ENCODE data around the gene NRN1L. TPM values are rescaled to one million over a fixed set of nuclear protein-coding genes. Genes with fewer than 3 reads are reported as not detected.

The NRN1L gene
- total and polyA plus RNA-seq, 2 donors (not counting 3 experiments of a cell fraction or from before 2014, with no cell fraction given): 0.37 TPM; not detected in 1

- dilution Hi-C loops (cut with MboI; ENCODE audit: extremely low pct_ligation_motif_present, low sequenced_read_pairs) (no loop called here), intact Hi-C loops (cut with micrococcal nuclease) (loop anchor here (5.0 kb wide), 1 partner anchor 181 kb away; no protein-coding TSS in a partner anchor)
- CTCF ChIA-PET: interaction anchor here (0.7 to 5.4 kb wide), 10 partner anchors 11 to 360 kb away, joined by 3 to 106 read pairs (median 12); partner anchors contain the start of genes CTRL, PSKH1 and PSMB10
- DNase-seq (ENCODE audit: low read depth, low spot score) (no peak), FAIRE-seq (no peak)
- peaks cover 19 to 87% of the 10 kb centered on the region in 2 experiments for H3K36me3 ChIP-seq (ENCODE audit: control insufficient read depth in 2 of 2, extremely low read depth in 1 of 2, insufficient read depth in 2 of 2, low read length in 2 of 2)
- no peak overlapping the region for H3K27ac ChIP-seq (ENCODE audit: insufficient read depth, low read depth, low read length)
- H3K27me3 ChIP-seq (ENCODE audit: control insufficient read depth in 2 of 2, insufficient read depth in 2 of 2, low read length in 2 of 2): no peaks in the 10 kb centered on the region
- no peaks in the 10 kb centered on the region for H3K9me1 ChIP-seq (replicated peaks; ENCODE audit: control insufficient read depth, extremely low read depth, insufficient read depth, low read length)
- BruUV-seq (replicated peaks): no TSS peak
- H3K4me2 ChIP-seq (ENCODE audit: insufficient read depth, low read length): no peak overlapping the region
- no peak for TF ChIP-seq JUN (IDR thresholded peaks at IDR 0.05; ENCODE audit: borderline replicate concordance, insufficient read depth, insufficient read length, low read depth)
- TF ChIP-seq MAX (IDR thresholded peaks at IDR 0.05; ENCODE audit: insufficient read depth, insufficient read length): no peak
- TF ChIP-seq POLR2AphosphoS5 (IDR thresholded peaks at IDR 0.05; ENCODE audit: insufficient read depth, low read depth, low read length): no peak
- TF ChIP-seq EZH2 (IDR thresholded peaks at IDR 0.05; ENCODE audit: borderline replicate concordance, low read depth, low read length, severe bottlenecking): no peak
- no peak for TF ChIP-seq GATA2 (IDR thresholded peaks at IDR 0.05; ENCODE audit: insufficient read depth, insufficient read length, low read depth, low read length)
- no peak for TF ChIP-seq POLR2A (IDR thresholded peaks at IDR 0.05; ENCODE audit: low read depth, low read length)
- no peak for TF ChIP-seq CTCF (IDR thresholded peaks at IDR 0.05; ENCODE audit: extremely low read depth in 1 of 2, insufficient read depth in 1 of 2, low read depth in 1 of 2, low read length in 2 of 2)
- no peak for TF ChIP-seq FOS (IDR thresholded peaks at IDR 0.05; ENCODE audit: borderline replicate concordance, insufficient read depth, low read length)
- no peak for TF ChIP-seq MYC (IDR thresholded peaks at IDR 0.05; ENCODE audit: low read depth, low read length)
- no peak overlapping the region for H2AFZ ChIP-seq (ENCODE audit: low read depth, low read length)
- H3K9me3 ChIP-seq (replicated peaks; ENCODE audit: control insufficient read depth, insufficient read depth, low read length): no peaks in the 10 kb centered on the region
- no peaks in the 10 kb centered on the region for H4K20me1 ChIP-seq (replicated peaks; ENCODE audit: control insufficient read depth, extremely low read depth, insufficient read depth, low read length)
- H3K4me3 ChIP-seq (replicated peaks in 1 of 3; ENCODE audit: insufficient read depth in 1 of 3, low read depth in 1 of 3, low read length in 3 of 3): no peak overlapping the region
- H3K4me1 ChIP-seq (ENCODE audit: control insufficient read depth, extremely low read depth, insufficient read depth, low read length): no peaks in the 10 kb centered on the region
- POLR2A ChIA-PET: no interaction called here
- no peak overlapping the region for H3K9ac ChIP-seq (replicated peaks; ENCODE audit: extremely low read depth, insufficient read depth, low read length)
- no peaks in the 10 kb centered on the region for H3K79me2 ChIP-seq (ENCODE audit: control insufficient read depth, insufficient read depth, low read length)
These were observed 3.0 kb upstream of the NRN1L start for GRCh38 chr16:67881621-67882161.
